ENCODE measurements around the gene CDH23. TPM values are rescaled to one million over a fixed set of nuclear protein-coding genes. Genes with fewer than 3 reads are reported as not detected.

CDH23 gene
- total RNA-seq, 2 donors from 2014 or later: 28.5 to 58.7 TPM

DNA sequence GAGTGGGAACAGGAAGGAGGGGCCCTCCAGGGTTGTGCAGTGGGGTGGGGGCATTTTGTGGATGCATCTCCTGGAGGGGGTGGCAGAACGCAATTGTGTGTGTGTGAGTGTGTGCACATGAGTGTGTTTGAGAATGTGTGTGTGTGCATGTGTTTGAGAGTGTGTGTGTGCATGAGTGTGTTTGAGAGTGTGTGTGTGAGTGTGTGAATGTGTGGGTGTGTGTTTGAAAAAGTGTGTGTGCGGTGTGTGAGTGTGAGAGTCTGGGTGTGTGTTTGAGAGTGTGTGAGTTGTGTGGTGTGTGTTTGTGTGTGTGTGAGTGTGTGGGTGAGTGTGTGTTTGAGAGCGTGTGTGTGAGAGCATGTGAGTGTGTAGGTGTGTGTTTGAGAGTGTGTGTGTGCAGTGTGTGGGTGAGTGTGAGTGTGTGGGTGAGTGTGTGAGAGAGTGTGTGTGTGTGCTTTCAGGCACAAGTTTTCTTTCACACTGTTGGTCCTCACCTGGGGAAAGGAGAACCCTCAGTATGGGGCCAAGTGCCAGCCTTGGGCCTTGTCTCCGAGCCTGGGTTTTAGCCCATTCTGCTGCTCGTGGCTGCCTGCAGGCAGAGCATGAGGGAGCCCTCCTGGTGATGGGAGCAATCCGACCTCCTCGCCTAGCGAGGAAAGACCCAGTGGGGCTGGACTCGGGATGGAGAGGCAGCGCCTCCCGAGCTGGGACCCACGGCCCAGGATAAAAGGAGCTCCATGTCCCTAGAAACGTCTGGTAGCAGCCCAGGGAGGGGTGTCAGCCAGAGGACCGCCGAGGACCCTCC lies 35.6 kb downstream of the CDH23 start:
- no peak for ATAC-seq
- Histone ChIP-seq H3K27ac (no peak overlapping the region), H3K4me1 (peaks cover 4% of the 10 kb centered on the region), H3K27me3 (no peaks in the 10 kb centered on the region), H3K9me3 (no peaks in the 10 kb centered on the region), H3K4me3 (no peak overlapping the region), H3K36me3 (replicated peaks in 1 of 2; ENCODE audit: insufficient read depth in 1 of 2, low read depth in 2 of 2) (no peaks in the 10 kb centered on the region)
- WGBS, 2 donors: 54 to 70% methylated on average over 9 to 15 of the region's 15 CpGs
- DNase-seq: no peak
- intact Hi-C loops (cut with DNase I): no loop called here
- TF ChIP-seq, protein P1, sequence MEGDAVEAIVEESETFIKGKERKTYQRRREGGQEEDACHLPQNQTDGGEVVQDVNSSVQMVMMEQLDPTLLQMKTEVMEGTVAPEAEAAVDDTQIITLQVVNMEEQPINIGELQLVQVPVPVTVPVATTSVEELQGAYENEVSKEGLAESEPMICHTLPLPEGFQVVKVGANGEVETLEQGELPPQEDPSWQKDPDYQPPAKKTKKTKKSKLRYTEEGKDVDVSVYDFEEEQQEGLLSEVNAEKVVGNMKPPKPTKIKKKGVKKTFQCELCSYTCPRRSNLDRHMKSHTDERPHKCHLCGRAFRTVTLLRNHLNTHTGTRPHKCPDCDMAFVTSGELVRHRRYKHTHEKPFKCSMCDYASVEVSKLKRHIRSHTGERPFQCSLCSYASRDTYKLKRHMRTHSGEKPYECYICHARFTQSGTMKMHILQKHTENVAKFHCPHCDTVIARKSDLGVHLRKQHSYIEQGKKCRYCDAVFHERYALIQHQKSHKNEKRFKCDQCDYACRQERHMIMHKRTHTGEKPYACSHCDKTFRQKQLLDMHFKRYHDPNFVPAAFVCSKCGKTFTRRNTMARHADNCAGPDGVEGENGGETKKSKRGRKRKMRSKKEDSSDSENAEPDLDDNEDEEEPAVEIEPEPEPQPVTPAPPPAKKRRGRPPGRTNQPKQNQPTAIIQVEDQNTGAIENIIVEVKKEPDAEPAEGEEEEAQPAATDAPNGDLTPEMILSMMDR (IDR thresholded peaks at IDR 0.05): no peak
- no peak for TF ChIP-seq POLR2A (IDR thresholded peaks at IDR 0.05)

DNA sequence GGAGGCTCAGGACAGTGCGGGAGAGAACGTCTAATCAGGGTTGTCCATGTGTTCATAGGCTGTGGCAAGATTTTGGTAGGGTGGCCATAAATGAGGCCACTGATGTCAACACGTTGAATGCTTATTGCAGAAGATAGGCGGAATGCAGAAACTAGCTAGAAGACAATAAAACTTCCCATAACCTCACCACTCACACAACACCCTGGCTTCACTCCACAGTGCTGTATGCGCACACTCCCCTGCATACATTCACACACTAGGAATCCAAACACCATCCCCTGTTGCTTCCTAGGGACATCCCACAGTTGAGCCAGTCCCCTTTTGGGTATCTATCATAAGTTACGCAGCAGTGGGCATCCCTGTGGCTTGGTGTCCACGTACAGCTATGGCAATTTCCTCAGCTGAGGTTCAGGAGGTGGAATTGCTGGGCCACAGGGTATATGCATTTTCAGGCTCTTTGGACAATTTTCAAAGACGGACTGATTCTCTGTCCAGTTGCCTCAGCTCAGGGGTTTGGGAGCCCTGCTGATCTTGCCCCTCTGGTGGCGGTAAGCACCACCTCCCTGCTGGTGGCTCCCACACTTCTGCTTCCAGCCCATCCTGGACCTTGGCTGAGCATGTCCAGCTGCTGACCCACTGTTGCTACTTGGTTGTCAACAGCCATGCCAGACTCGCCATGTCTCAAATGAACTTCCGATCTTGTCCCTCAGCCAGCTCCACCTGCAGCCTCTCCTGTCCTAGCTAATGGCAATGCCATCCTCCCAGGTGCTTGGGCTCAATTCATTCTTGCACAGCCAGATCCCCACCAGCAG lies 36.4 kb downstream of the CDH23 start:
- Histone ChIP-seq H3K9me3 (no peaks in the 10 kb centered on the region), H3K4me1 (peaks cover 4% of the 10 kb centered on the region)
- WGBS, 2 donors: 81 to 84% methylated on average over 9 to 10 of the region's 11 CpGs

DNA sequence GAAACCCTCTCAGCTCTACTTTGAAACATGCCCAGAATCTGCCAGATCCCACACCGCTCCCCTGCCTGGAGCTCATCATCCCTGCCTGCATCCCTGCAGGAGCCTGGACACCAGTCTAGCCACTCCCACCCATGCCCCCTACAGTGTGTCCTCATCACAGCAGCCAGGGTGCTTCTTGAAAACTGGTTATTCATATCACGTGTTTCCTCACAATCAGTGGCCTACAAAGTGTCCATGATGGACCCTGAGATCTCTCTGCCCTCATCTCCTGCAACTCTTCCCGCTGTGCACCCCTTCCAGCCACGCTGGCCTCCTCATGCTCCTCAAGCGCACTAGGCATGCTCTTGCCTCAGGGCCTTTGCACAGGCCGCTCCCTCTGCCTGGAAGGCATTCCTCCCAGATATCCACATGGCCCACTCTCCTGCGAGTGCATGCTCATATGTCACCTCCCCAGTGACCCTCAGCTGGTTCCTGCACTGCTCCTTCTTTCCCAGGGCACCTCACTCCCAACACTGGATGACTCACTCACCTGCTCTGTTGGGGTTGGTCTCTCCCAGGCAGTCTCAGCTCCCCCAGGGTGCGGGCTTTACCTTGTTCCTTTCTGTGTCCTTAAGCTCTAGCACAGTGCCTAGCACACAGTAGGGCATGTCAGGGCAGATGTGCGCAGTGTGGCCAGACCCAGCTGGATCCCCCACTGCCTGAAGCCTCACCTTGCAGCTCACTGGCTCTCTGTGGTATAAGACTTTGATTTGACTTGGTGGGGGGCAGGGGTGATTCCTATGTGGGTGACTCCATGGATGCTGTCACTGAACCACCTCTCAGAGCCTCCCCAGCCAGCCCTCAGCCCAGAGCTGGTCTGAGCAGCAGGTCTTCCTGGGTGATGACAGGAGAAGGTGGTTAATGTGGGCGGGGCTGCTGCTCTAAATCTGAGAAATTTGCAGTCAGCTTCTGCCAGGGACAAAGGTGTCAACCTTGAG lies 37.3 kb downstream of the CDH23 start:
- TF ChIP-seq POLR2A (IDR thresholded peaks at IDR 0.05): no peak
- TF ChIP-seq, protein P1 (IDR thresholded peaks at IDR 0.05): no peak
- ATAC-seq: peak; percentile 10
- H3K4me3 ChIP-seq: no peak overlapping the region
- H3K27ac ChIP-seq: no peak overlapping the region
- WGBS, 2 donors: 76 to 84% methylated on average over 10 of the region's 10 CpGs
- H3K27me3 ChIP-seq: no peaks in the 10 kb centered on the region
- H3K36me3 ChIP-seq (replicated peaks in 1 of 2; ENCODE audit: insufficient read depth in 1 of 2, low read depth in 2 of 2): no peaks in the 10 kb centered on the region
- H3K9me3 ChIP-seq: no peaks in the 10 kb centered on the region
- H3K4me1 ChIP-seq: peaks cover 4% of the 10 kb centered on the region
- intact Hi-C loops (cut with DNase I): no loop called here
- DNase-seq: no peak

More for the DNA sequence above, 36.4 kb downstream of the CDH23 start:
- DNase-seq: no peak
- Histone ChIP-seq H3K4me3 (no peak overlapping the region), H3K27ac (no peak overlapping the region), H3K27me3 (no peaks in the 10 kb centered on the region), H3K36me3 (replicated peaks in 1 of 2; ENCODE audit: insufficient read depth in 1 of 2, low read depth in 2 of 2) (no peaks in the 10 kb centered on the region)
- intact Hi-C loops (cut with DNase I): no loop called here
- no peak for ATAC-seq
- TF ChIP-seq, protein P1 (IDR thresholded peaks at IDR 0.05): no peak
- TF ChIP-seq POLR2A (IDR thresholded peaks at IDR 0.05): no peak

DNA sequence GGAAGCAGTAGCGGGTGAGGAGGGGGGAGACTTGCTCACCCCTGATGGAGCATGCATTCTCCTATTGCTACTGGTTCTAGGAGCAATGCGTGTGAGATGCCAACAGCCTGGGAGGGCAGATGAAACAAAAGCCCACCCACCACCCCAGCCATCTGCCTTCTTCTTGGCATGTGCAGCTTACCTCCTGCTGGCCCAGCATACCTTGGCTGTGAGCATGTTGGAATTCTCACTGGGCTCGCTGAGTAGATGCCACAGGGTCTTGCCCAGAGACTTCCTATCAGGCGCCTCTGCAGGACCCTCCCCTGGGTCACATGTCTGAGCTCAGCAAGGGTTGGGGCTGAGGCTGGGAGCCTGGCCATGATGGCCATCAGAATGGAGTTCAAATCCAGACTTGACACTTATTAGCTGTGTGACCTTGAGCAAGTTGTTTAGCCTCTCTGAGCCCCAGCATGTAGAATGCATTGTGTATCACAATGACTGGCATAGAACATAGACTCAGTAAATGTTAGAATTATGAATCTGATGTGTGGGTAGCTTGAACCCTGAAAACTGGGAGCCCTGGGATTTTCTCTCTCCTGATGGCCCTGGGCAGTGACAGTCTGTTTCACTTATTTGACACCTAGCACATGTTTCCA lies 38.2 kb downstream of the CDH23 start:
- TF ChIP-seq, protein P1 (IDR thresholded peaks at IDR 0.05): no peak
- TF ChIP-seq POLR2A (IDR thresholded peaks at IDR 0.05): no peak
- 63 to 72% methylated on average over 3 to 4 of the region's 4 CpGs for WGBS, 2 donors
- DNase-seq (no peak), ATAC-seq (no peak)
- Histone ChIP-seq H3K27ac (no peak overlapping the region), H3K9me3 (no peaks in the 10 kb centered on the region), H3K27me3 (no peaks in the 10 kb centered on the region), H3K4me3 (no peak overlapping the region), H3K4me1 (peaks cover 4% of the 10 kb centered on the region), H3K36me3 (replicated peaks in 1 of 2; ENCODE audit: insufficient read depth in 1 of 2, low read depth in 2 of 2) (no peaks in the 10 kb centered on the region)
- intact Hi-C loops (cut with DNase I): no loop called here
